ENCODE measurements around the gene PCOLCE2. TPM values are rescaled to one million over a fixed set of nuclear protein-coding genes. Genes with fewer than 3 reads are reported as not detected.

The PCOLCE2 gene
- total RNA-seq, 4 donors from 2014 or later: 48.2 to 76.0 (median 54.6) TPM

- Histone ChIP-seq H3K9me3 (no peaks in the 10 kb centered on the region), H3K27me3 (no peaks in the 10 kb centered on the region), H3K4me3 (no peak overlapping the region), H3K4me1 (peaks cover 0 to 2% (median 0%) of the 10 kb centered on the region in 4 donors), H3K27ac (replicated peaks in 1 of 4) (no peak overlapping the region), H3K36me3 (no peaks in the 10 kb centered on the region)
- intact Hi-C loops (cut with DNase I): loop anchor here (2.0 kb wide), 1 partner anchor 164 kb away; no protein-coding TSS in a partner anchor
- no peak for DNase-seq (ENCODE audit: extremely low spot score)
- TF ChIP-seq CTCF (IDR thresholded peaks at IDR 0.05): peak; percentile 78 to 85 (median 81)
- TF ChIP-seq POLR2AphosphoS5 (IDR thresholded peaks at IDR 0.05): no peak
- WGBS: 28% methylated on average over 9 of the region's 9 CpGs
These were observed 60.1 kb downstream of the PCOLCE2 start for GRCh38 chr3:142828703-142829305.

DNA sequence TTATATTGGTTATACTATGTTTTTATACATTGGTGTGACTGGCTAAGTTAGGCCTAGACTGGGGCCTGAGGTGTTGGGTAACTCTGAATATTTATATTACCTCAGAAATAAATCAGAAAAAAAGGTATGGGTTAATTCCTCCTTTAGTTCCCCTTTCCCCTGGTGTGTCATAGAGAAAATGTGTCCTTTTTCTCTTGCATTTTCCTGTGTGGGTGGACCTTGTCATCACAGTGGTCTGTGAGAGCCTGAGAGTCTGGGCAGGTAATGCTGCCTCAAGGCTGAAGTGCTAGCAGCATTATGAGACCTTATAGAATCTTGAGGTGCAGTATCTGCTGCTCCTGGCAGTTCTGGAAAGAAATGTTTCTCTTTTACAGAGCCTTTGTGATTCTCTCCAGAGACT is 69.7 kb downstream of the PCOLCE2 start:
- Histone ChIP-seq H3K4me3 (no peak overlapping the region), H3K27ac (replicated peaks in 1 of 4) (no peak overlapping the region), H3K4me1 (peaks cover 0 to 5% (median 0%) of the 10 kb centered on the region in 4 donors), H3K9me3 (no peaks in the 10 kb centered on the region), H3K36me3 (peaks cover 0 to 3% (median 0%) of the 10 kb centered on the region in 4 donors), H3K27me3 (no peaks in the 10 kb centered on the region)
- no peak for TF ChIP-seq CTCF (IDR thresholded peaks at IDR 0.05)
- TF ChIP-seq POLR2AphosphoS5 (IDR thresholded peaks at IDR 0.05): no peak
- no peak for TF ChIP-seq EP300 (IDR thresholded peaks at IDR 0.05)
- no peak for TF ChIP-seq POLR2A (IDR thresholded peaks at IDR 0.05; ENCODE audit: low read depth)
- intact Hi-C loops (cut with DNase I): no loop called here
- no peak for DNase-seq (ENCODE audit: extremely low spot score)

- TF ChIP-seq POLR2A (IDR thresholded peaks at IDR 0.05; ENCODE audit: low read depth) (no peak), POLR2AphosphoS5 (IDR thresholded peaks at IDR 0.05) (no peak), CTCF (IDR thresholded peaks at IDR 0.05) (no peak), EP300 (IDR thresholded peaks at IDR 0.05) (no peak)
- intact Hi-C loops (cut with DNase I): no loop called here
- 93% methylated on average over 9 of the region's 9 CpGs for WGBS
- Histone ChIP-seq H3K4me1 (peaks cover 0 to 5% (median 0%) of the 10 kb centered on the region in 4 donors), H3K27ac (replicated peaks in 1 of 4) (no peak overlapping the region), H3K36me3 (peaks cover 0 to 3% (median 0%) of the 10 kb centered on the region in 4 donors), H3K9me3 (no peaks in the 10 kb centered on the region), H3K27me3 (no peaks in the 10 kb centered on the region), H3K4me3 (no peak overlapping the region)
- DNase-seq (ENCODE audit: extremely low spot score): no peak
These were observed 70.2 kb downstream of the PCOLCE2 start for GRCh38 chr3:142818651-142819050.

DNA sequence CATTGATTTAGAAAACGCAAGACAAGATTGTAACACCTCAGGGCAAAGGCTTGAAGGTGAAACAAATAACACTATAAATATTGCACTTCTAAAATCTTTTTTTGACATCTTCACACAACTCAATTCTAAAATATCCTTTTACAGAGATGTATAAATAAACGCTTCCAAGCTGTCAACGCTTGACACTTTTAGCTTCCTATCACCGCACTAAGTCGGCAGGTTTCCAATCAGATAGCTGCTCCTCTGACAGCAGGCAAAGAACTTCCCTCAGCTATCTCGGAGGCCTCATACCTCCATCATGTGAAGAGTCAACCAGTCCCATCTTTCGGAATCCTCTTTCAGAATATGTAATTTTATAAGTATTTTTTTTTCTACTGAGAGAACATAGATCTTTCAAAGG is 71.0 kb downstream of the PCOLCE2 start:
- no peak overlapping the region for H3K27ac ChIP-seq (replicated peaks in 1 of 4)
- H3K9me3 ChIP-seq: no peaks in the 10 kb centered on the region
- no peak overlapping the region for H3K4me3 ChIP-seq
- TF ChIP-seq POLR2AphosphoS5 (IDR thresholded peaks at IDR 0.05) (no peak), POLR2A (IDR thresholded peaks at IDR 0.05; ENCODE audit: low read depth) (no peak), CTCF (IDR thresholded peaks at IDR 0.05) (no peak), EP300 (IDR thresholded peaks at IDR 0.05) (no peak)
- H3K27me3 ChIP-seq: no peaks in the 10 kb centered on the region
- no peak for DNase-seq (ENCODE audit: extremely low spot score)
- 56% methylated on average over 7 of the region's 7 CpGs for WGBS
- intact Hi-C loops (cut with DNase I): no loop called here
- H3K36me3 ChIP-seq: peaks cover 0 to 3% (median 0%) of the 10 kb centered on the region in 4 donors
- H3K4me1 ChIP-seq: peaks cover 0 to 5% (median 0%) of the 10 kb centered on the region in 4 donors

DNA sequence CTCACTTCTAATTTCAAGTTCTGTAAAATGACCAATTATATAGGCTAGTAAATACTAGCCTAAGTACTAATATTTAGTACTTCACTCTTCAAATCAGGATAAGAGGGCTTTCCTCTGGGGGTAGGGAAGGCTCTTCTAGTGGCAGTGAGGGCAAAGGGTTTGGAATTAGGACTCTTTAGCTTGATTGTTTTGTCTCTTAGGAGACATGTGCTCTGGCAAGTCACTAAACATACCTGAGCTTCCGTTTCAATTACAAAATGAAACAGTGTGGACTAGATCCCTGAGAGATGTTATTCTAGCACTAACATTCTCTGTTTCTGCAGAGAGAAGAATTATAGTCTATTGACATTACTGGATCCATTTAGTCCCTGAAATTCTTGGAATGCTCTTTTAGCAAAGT is 71.5 kb downstream of the PCOLCE2 start:
- no peak overlapping the region for H3K27ac ChIP-seq (replicated peaks in 1 of 4)

More for the DNA sequence above, 71.5 kb downstream of the PCOLCE2 start:
- H3K36me3 ChIP-seq: peaks cover 0 to 3% (median 0%) of the 10 kb centered on the region in 4 donors
- DNase-seq (ENCODE audit: extremely low spot score): no peak
- no peaks in the 10 kb centered on the region for H3K27me3 ChIP-seq
- intact Hi-C loops (cut with DNase I): no loop called here
- peaks cover 0 to 5% (median 0%) of the 10 kb centered on the region in 4 donors for H3K4me1 ChIP-seq
- TF ChIP-seq CTCF (IDR thresholded peaks at IDR 0.05) (no peak), POLR2AphosphoS5 (IDR thresholded peaks at IDR 0.05) (no peak), POLR2A (IDR thresholded peaks at IDR 0.05; ENCODE audit: low read depth) (no peak), EP300 (IDR thresholded peaks at IDR 0.05) (no peak)
- WGBS: 39% methylated on average over 1 of the region's 1 CpG
- no peaks in the 10 kb centered on the region for H3K9me3 ChIP-seq
- no peak overlapping the region for H3K4me3 ChIP-seq
